SK-N-SH (cell line): ENCODE results near the gene TBX2.

ENCODE experiments used
- CTCF ChIP-seq: fragments of 200-600 bp; sonication (generic); IDR thresholded peaks from 2 replicates; pipeline ENCODE4 v1.6.1; 2017; ENCODE audit warnings: antibody characterized with exemption, mild to moderate bottlenecking, moderate library complexity
- POLR2AphosphoS5 ChIP-seq: IDR thresholded peaks from 2 replicates; pipeline ENCODE4 v1.6.1; 2012; ENCODE audit warnings: low read depth, low read length

DNA sequence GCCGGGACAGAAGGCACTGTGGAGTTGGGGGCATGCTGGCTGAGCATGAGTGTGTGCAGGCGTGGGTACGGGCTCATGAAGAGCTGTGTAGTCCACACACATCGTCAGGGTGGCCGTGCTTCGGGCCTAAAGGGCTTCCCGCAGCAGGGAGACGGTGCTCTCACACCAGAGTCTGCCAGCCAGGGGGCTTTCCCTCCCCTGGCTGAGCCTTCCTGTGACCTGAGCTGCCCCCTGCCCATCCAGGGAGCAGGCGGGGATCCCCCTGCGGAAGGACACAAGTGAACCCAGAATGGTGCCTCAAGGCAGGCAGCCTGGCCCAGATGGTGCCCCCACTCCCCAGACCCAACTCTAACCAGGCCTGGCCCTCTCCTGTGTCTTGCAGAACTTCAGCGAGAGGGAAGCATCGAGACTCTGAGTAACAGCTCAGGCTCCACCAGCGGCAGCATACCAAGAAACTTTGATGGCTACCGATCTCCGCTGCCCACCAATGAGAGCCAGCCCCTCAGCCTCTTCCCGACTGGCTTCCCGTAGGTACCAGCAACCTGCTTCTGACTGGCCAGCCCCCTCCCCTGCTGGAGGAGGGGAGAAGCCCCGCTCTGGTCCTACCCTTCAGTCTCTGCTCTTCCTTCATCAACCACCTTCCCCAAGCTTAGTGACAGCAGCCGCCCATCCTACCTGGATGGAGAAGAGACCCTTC, 7.9 kb upstream of the TBX2 start:
- TF ChIP-seq POLR2AphosphoS5: no peak; the same call in 1 of the 2 replicates
- TF ChIP-seq CTCF: no peak
